CD14-positive monocyte (primary cell): ENCODE data around the gene NOB1. TPM values are rescaled to one million over a fixed set of nuclear protein-coding genes. Genes with fewer than 3 reads are reported as not detected.

Experiments used
- DNase-seq, 3 donors: peaks; one replicate each; pipeline ENCODE4 v3.0.0-alpha.2; 2011 to 2022
- H2AFZ ChIP-seq: 2 replicates; pipeline ENCODE4 v1.6.0; 2012; ENCODE audit warnings: mild to moderate bottlenecking, low read depth, low read length, inconsistent platforms; ENCODE audit not compliant: insufficient read depth, poor library complexity, severe bottlenecking
- H3K27ac ChIP-seq, 2 donors: 1 replicate in 1 of 2; 2 replicates in 1 of 2; pipeline ENCODE4 v1.5.1; 2012 to 2013; ENCODE audit warnings: low read length in 2 of 2, control low read depth in 1 of 2, inconsistent platforms in 1 of 2, low read depth in 1 of 2, mild to moderate bottlenecking in 1 of 2
- H3K27me3 ChIP-seq, 2 donors: one replicate each; pipeline versions ENCODE4 v1.6.0 to v1.6.1; 2011 to 2013; ENCODE audit warnings: low read length in 2 of 2; ENCODE audit not compliant: control insufficient read depth in 2 of 2, insufficient read depth in 2 of 2
- H3K36me3 ChIP-seq, 2 donors: replicated peaks in 1 of 2; 1 replicate in 1 of 2; 2 replicates in 1 of 2; pipeline versions ENCODE4 v1.5.1 to v1.6.1; 2012 to 2013; ENCODE audit warnings: low read length in 2 of 2, control low read depth in 1 of 2, inconsistent platforms in 1 of 2, mild to moderate bottlenecking in 1 of 2; ENCODE audit not compliant: insufficient read depth in 2 of 2, control insufficient read depth in 1 of 2
- H3K4me1 ChIP-seq, 2 donors: 1 replicate in 1 of 2; 2 replicates in 1 of 2; pipeline versions ENCODE4 v1.5.1 to v1.6.1; 2012 to 2013; ENCODE audit warnings: low read length in 2 of 2, control low read depth in 1 of 2, inconsistent platforms in 1 of 2, mild to moderate bottlenecking in 1 of 2, moderate library complexity in 1 of 2; ENCODE audit not compliant: insufficient read depth in 2 of 2, control insufficient read depth in 1 of 2
- H3K4me2 ChIP-seq: replicated peaks from 2 replicates; pipeline ENCODE3; 2012; ENCODE audit warnings: low read length, moderate library complexity, mild to moderate bottlenecking; ENCODE audit not compliant: poor library complexity, severe bottlenecking; ENCODE audit errors: extremely low read depth
- H3K4me3 ChIP-seq, 3 experiments: fragments of 200-600 bp in 1 of 3; sonication (generic) in 1 of 3; replicated peaks in 1 of 3; 1 replicate in 2 of 3; 2 replicates in 1 of 3; pipeline ENCODE4 v1.5.1; 2011 to 2013; ENCODE audit warnings: low read length in 3 of 3, mild to moderate bottlenecking in 3 of 3, control low read depth in 2 of 3, low read depth in 2 of 3, inconsistent platforms in 1 of 3, moderate library complexity in 1 of 3
- H3K79me2 ChIP-seq: 2 replicates; pipeline ENCODE4 v1.6.0; 2012; ENCODE audit warnings: mild to moderate bottlenecking, control low read depth, inconsistent platforms, low read length, moderate library complexity; ENCODE audit not compliant: insufficient read depth
- H3K9ac ChIP-seq: 2 replicates; pipeline ENCODE4 v1.6.0; 2017; ENCODE audit warnings: low read length, mild to moderate bottlenecking; ENCODE audit not compliant: insufficient read depth, poor library complexity, severe bottlenecking
- H3K9me3 ChIP-seq, 2 donors: replicated peaks in 1 of 2; 1 replicate in 1 of 2; 2 replicates in 1 of 2; pipeline versions ENCODE4 v1.5.1 to v1.6.1; 2012 to 2013; ENCODE audit warnings: low read length in 2 of 2, control low read depth in 1 of 2; ENCODE audit not compliant: control insufficient read depth in 1 of 2, insufficient read depth in 1 of 2
- H4K20me1 ChIP-seq: 2 replicates; pipeline ENCODE4 v1.6.0; 2012; ENCODE audit warnings: mild to moderate bottlenecking, low read length, control low read depth, moderate library complexity; ENCODE audit not compliant: insufficient read depth
- H3K27ac Mint-ChIP-seq, 7 donors: one replicate each; pipeline ENCODE4 v1.8.0; 2020; ENCODE audit warnings: mild to moderate bottlenecking in 7 of 7, mixed read lengths in 7 of 7, moderate library complexity in 6 of 7, inconsistent platforms in 2 of 7
- H3K27me3 Mint-ChIP-seq, 3 donors: one replicate each; pipeline ENCODE4 v1.8.0; 2021 to 2022; ENCODE audit warnings: low read depth in 3 of 3, mild to moderate bottlenecking in 3 of 3, mixed read lengths in 3 of 3, moderate library complexity in 3 of 3, inconsistent platforms in 1 of 3
- H3K36me3 Mint-ChIP-seq, 2 donors: one replicate each; pipeline ENCODE4 v1.8.0; 2020; ENCODE audit warnings: mixed read lengths in 2 of 2, inconsistent platforms in 1 of 2, mild to moderate bottlenecking in 1 of 2
- H3K4me1 Mint-ChIP-seq: one replicate; pipeline ENCODE4 v1.8.0; 2020; ENCODE audit warnings: mild to moderate bottlenecking, mixed read lengths
- H3K4me3 Mint-ChIP-seq, 2 donors: one replicate each; pipeline ENCODE4 v1.8.0; 2020; ENCODE audit warnings: mild to moderate bottlenecking in 2 of 2, mixed read lengths in 2 of 2, moderate library complexity in 1 of 2
- H3K9me3 Mint-ChIP-seq, 7 donors: one replicate each; pipeline ENCODE4 v1.8.0; 2020 to 2022; ENCODE audit warnings: mixed read lengths in 7 of 7, mild to moderate bottlenecking in 6 of 7, moderate library complexity in 6 of 7, inconsistent platforms in 2 of 7
- whole genome bisulfite sequencing: methylation state at CpG from one replicate; pipeline ENCODE4 v1.1.5; 2013; ENCODE audit warnings: missing lambda C conversion rate; ENCODE audit not compliant: insufficient coverage; 5-methylcytosine and 5-hydroxymethylcytosine counted together
- intact Hi-C, 2 donors: fragments of 100-400 bp; cut with micrococcal nuclease; formaldehyde crosslinking; loops; one replicate each; pipeline versions ENCODE4 v1.15.0 to v1.15.1; 2023
- polyA plus RNA-seq, 3 donors: library from polyadenylated mRNA; depleted of rRNA in 1 of 3; unstranded in 2 of 3; stranded (reverse) in 1 of 3; fragments of 300-500 nt in 2 of 3; fragments of >200 nt in 1 of 3; fragmentation: Illumina TruSeq in 2 of 3; gene quantifications; 1 replicate in 2 of 3; 2 replicates in 1 of 3; pipeline ENCODE4 v1.2.3, GENCODE V29; 2012 to 2021
- TF ChIP-seq, protein P1 (sequence below): fragments of 200-600 bp; IDR thresholded peaks from one replicate; pipeline ENCODE4 v1.8.0; 2022; ENCODE audit warnings: antibody characterized with exemption, mild to moderate bottlenecking

Gene NOB1
- polyA plus RNA-seq, 3 donors = 15.7 to 27.5 (median 18.0) TPM

DNA sequence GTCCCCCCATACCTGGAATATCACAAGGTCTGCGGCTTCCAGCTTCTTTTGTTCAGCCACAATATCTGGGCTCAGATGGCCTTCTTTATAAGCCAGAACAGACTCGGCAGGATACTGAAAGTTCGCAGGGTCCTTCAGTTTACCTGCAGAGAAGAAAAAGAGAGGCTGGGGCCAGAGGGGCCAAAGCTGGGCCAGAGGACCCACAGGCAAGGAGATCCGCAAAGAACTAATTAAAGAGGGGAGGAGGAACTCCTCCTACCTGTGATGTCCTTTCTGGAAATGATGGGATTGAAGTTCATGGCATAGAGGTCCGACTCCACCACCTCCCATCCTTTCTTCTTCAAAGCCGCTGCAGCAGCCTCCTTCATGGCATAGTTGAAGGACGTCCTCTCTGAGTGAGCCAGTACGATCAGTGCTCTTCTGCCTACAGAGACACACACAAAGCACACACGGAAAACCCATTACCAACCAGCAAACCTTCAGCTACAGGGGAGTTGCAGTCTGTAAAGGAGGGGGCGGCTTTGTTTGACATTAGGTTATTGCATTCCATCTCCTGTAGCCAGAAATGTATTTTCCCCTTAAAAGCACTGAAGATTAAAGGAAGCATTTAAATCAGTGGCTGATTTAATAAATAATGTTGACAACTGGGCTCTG lies 36.5 kb downstream of the NOB1 start:
- no peaks in the 10 kb centered on the region for H3K9me3 ChIP-seq
- H2AFZ ChIP-seq = no peak overlapping the region
- Mint-ChIP-seq H3K27ac (peak overlapping the region in 1 of 7 donors; percentile 41), H3K27me3 (peaks cover 0 to 2% (median 2%) of the 10 kb centered on the region in 3 donors), H3K4me1 (no peaks in the 10 kb centered on the region), H3K36me3 (peaks cover 0 to 6% of the 10 kb centered on the region in 2 donors), H3K9me3 (no peaks in the 10 kb centered on the region), H3K4me3 (no peak overlapping the region)
- TF ChIP-seq, protein P1, sequence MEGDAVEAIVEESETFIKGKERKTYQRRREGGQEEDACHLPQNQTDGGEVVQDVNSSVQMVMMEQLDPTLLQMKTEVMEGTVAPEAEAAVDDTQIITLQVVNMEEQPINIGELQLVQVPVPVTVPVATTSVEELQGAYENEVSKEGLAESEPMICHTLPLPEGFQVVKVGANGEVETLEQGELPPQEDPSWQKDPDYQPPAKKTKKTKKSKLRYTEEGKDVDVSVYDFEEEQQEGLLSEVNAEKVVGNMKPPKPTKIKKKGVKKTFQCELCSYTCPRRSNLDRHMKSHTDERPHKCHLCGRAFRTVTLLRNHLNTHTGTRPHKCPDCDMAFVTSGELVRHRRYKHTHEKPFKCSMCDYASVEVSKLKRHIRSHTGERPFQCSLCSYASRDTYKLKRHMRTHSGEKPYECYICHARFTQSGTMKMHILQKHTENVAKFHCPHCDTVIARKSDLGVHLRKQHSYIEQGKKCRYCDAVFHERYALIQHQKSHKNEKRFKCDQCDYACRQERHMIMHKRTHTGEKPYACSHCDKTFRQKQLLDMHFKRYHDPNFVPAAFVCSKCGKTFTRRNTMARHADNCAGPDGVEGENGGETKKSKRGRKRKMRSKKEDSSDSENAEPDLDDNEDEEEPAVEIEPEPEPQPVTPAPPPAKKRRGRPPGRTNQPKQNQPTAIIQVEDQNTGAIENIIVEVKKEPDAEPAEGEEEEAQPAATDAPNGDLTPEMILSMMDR = no peak
- H3K4me2 ChIP-seq = no peak overlapping the region
- H3K79me2 ChIP-seq = no peaks in the 10 kb centered on the region
- intact Hi-C loops = no loop called here
- H3K27ac ChIP-seq = no peak overlapping the region
- 100% methylated on average over 2 of the region's 10 CpGs for WGBS
- no peak overlapping the region for H3K9ac ChIP-seq
- H4K20me1 ChIP-seq = no peaks in the 10 kb centered on the region
- H3K4me3 ChIP-seq = no peak overlapping the region
- DNase-seq = no peak
- H3K4me1 ChIP-seq = no peaks in the 10 kb centered on the region
- H3K36me3 ChIP-seq = no peaks in the 10 kb centered on the region
- no peaks in the 10 kb centered on the region for H3K27me3 ChIP-seq

DNA sequence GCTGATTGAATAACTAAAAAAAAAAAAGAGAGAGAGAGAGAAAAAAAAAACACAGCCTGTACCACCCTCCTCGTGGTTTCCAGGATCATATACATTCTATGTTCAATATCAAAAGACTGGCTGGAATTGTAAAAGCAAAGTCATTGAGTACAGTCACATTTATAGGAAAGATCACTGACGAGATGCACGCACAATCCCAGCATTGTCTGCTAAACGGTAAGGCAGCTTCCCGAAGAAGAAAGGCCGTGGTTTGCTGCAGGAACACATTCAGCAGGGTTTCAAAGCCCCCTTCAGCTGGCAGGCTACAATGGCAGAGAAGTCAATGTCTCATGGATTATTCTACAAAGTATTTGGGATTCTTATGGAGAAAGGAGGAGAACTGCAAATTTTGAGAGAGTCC lies 37.7 kb downstream of the NOB1 start:
- Mint-ChIP-seq H3K4me3 (no peak overlapping the region), H3K27ac (peak overlapping the region in 1 of 7 donors; percentile 30), H3K4me1 (no peaks in the 10 kb centered on the region), H3K9me3 (no peaks in the 10 kb centered on the region), H3K27me3 (peaks cover 0 to 2% (median 0%) of the 10 kb centered on the region in 3 donors), H3K36me3 (peaks cover 4 to 11% of the 10 kb centered on the region in 2 donors)
- Histone ChIP-seq H2AFZ (no peak overlapping the region), H3K4me3 (no peak overlapping the region), H3K9ac (no peak overlapping the region), H3K27ac (no peak overlapping the region), H3K36me3 (peaks cover 0 to 5% of the 10 kb centered on the region in 2 donors), H3K4me1 (no peaks in the 10 kb centered on the region), H3K4me2 (no peak overlapping the region), H3K27me3 (no peaks in the 10 kb centered on the region), H3K79me2 (no peaks in the 10 kb centered on the region), H4K20me1 (no peaks in the 10 kb centered on the region), H3K9me3 (no peaks in the 10 kb centered on the region)
- WGBS = 91% methylated on average over 5 of the region's 6 CpGs
- TF ChIP-seq, protein P1 = no peak
- DNase-seq = no peak
- intact Hi-C loops = no loop called here
